ENCODE results near the gene PPP2R1B.
"Not testable (repeated sequence)": the region's sequence is repeated elsewhere in the genome, so short reads cannot be mapped to it uniquely, and the experiment has no call there.

PPP2R1B gene

DNA sequence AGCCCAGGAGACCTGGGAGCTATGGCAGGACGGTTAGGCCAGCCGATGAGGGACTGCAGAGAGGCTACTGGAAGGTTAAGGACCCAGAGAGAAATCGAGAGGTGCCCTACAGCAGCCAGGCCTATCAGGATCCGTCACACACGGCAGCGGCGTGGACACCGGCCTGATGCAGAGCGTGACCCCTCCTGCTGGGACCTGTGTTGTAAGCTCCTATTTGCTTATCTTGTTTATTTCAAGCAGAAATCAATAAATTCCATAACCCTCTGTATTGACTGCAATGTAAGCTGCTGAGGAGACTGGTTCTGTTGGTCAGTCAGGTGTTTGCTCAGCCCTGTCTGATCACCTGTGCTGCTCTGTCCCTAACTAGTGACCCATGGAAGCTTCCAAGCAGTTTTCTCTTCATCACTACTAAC is 39.9 kb downstream of the PPP2R1B start:
- DNase-seq (ENCODE audit: low read depth, low spot score), result no peak

DNA sequence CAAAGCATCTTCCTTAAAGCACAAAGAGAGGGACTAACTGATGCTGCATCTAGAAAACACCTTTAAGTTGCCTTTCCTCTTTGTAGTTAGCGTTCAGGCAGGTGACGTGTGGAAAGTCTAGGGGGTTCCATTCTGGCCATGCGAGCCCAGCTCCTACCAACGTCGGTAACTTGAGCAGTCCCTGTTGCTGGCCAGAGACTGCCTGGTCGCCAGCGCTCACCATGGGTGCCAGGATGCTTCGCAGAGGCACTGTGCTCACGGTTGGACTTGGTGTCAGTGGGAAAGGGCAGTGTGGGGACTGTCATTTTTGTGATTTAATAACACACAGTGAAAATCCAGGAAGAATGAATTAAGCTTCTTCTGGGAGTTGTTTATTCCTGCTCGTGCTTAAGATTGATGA is 40.6 kb downstream of the PPP2R1B start:
- DNase-seq (ENCODE audit: low read depth, low spot score), result no peak

DNA sequence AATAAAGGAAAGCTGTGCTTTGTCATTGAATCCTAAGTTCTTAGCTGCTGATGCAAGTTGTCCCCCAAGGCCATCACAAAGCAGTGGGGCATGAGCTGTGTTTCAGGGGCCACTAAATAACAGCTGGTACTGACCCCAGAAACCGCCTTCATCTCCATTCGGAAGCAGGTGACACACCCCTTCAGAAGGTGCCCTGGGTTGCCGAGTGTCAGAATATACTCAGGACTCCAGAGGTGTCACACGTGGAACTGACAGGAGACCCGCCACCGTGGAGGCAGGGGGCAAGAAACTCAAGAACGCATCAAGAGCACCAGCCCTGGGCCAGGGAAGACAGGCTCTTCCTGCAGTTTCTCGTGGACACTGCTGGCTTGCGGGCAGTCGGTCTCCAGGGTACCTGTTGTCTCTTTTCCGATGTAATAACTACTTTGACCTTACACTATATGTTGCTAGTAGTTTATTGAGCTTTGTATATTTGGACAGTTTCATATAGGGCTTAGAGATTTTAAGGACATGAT is 41.5 kb downstream of the PPP2R1B start:
- no peak for DNase-seq (ENCODE audit: low read depth, low spot score)

DNA sequence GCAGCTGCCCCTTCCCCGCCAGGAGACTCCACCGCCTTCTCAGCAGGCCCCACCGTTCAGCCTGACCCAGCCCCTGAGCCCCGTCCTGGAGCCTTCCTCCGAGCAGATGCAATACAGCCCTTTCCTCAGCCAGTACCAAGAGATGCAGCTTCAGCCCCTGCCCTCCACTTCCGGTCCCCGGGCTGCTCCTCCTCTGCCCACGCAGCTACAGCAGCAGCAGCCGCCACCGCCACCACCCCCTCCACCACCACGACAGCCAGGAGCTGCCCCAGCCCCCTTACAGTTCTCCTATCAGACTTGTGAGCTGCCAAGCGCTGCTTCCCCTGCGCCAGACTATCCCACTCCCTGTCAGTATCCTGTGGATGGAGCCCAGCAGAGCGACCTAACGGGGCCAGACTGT is 42.6 kb downstream of the PPP2R1B start:
- DNase-seq (ENCODE audit: low read depth, low spot score), result no peak

DNA sequence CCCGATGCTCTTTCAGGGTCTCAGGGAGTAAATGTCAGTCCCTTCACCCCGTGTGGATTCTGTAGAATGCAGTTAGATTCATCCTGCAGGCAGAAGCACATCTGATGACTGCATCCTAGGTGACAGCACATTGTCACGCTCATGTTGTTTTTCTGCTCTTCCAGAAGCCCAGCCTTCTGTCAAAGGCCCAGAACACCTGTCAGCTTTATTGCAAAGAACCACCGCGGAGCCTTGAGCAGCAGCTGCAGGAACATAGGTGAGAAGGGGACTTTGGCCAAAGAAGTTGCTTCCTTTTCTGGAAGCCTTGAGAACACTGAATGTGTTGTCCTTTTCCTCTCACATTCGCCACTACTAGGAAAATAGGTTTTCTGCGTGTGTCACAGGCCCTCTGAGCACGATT is 43.7 kb downstream of the PPP2R1B start:
- DNase-seq (ENCODE audit: low read depth, low spot score), result no peak

DNA sequence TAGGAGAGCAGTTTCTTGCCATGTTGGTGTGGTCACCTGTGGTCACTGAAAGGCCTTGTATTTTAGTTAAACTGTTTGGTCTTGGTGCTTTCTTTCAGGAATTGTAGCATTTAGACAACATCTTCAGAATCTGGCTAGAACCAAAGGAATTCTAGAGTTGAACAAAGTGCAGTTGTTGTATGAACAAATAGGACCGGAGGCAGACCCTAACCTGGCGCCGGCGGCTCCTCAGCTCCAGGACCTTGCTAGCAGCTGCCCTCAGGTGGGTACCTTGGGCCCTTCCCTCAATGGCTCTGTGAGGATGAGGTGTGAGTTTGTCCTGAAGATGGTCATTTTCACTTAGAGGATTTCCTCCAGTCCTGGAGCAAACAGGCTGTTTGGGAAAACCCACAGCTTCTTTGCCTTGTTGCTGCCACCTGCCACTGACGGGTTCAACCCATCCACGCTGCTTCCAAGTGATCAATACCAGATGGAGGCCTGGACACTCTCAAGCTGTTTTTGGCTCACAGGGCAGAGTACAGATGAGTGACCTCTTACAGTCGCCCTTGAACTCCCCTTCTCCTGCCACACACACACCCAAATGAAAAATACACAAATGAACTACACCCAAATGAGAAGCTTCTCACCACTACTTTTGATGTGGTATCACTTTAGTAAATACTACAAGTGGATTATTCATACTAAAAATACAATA is 45.2 kb downstream of the PPP2R1B start:
- DNase-seq (ENCODE audit: low read depth, low spot score), result no peak

DNA sequence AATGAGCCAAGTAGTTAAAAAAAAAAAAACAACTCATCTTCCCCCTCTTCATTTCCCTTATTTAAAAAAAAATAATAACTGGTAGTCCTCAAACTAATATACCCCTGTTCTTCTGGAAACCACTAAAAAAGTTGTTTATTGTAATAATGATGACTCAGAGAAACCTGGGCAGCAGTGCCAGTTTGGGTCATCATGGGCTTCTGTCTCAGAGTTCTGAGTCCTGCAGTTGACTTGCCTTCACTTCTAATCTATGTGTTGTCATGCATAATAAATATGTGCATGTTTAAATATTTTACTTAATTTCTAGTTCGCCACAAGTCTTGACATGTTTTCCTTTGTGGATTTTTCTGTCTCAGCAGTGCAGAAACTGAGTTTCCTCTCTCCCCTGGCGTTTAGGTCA is 46.8 kb downstream of the PPP2R1B start:
- DNase-seq (ENCODE audit: low read depth, low spot score), result no peak

DNA sequence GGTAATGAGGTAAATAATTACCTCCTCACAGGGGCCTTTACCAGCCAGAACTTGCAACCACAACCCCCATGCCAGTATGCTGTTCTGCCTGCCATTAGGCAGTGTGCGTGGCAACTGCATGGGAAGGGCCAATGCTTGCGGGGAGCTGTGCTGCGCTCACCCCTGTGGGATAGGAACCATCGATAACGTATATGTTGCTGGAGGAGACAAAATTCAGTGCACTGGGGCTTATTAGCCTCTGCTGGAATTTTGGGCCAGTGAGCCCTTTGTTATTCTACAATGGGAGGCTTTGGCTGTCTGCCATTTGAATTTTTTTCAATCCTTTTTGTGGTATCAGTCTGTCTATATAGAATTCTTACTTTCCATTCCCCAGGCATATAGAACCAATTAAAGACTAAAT is 47.3 kb downstream of the PPP2R1B start:
- DNase-seq (ENCODE audit: low read depth, low spot score), result no peak

DNA sequence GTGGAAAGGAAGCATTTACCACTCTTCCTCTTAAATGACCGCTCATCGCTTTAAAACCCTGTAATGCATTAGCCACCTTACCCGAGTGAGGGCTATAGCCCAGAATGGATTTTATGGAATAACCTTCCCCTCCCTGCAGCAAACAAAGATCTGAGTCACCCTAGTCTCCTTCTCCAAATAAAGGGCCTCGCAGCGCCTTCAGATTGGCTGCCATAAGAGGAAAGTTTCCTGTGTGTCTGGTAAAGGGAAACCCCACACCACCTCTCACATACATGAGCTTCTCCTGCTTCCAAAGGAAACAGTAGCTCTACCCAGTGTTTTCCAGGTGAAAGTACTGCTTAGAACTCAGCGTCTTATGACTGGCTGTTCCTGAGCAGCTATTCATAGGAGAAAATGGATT is 47.8 kb downstream of the PPP2R1B start:
- DNase-seq (ENCODE audit: low read depth, low spot score), result no peak

DNA sequence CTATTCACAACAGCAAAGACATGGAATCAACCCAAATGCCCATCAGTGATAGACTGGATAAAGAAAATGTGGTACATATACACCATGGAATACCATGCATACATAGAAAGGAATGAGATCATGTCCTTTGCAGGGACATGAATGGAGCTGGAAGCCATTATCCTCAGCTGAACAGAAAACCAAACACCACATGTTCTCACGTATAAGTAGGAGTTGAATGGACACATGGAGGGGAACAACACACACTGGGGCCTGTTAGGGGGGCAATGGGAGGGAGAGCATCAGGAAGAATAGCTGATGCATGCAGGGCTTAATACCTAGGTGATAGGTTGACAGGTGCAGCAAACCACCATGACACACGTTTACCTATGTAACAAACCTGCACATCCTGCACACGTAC is 48.5 kb downstream of the PPP2R1B start:
- not testable (repeated sequence) for DNase-seq (ENCODE audit: low read depth, low spot score)

DNA sequence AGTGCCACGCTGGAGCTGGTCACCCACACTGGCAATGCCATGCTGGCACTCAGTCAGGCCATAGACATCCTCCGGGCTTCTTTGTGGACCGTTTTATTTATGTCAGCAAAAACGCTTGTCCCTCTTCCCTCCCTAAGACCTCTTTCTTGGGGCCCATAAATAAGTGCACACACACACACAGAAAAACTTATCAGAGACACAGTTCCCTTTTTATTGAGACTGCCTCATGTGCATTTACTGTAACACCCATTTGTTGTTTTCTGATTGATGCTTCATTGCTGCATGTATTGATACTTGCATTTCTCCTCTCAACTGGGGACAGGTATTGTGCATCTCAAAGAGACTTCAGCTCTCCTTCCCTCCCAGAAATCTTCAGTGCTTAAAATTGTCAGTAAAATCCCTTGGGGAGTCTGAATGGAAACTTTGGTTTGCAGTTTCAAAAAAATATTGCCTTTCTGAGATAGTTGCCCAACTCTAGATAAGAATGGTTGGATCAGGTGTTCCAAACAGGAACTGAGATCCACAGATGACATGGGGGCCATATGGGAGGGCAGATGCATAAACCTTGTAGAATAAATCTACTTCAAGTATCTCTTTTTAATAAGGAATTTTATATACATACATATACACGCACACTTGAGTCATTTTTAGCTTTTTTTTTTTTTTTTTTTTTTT is 50.9 kb downstream of the PPP2R1B start:
- no peak for DNase-seq (ENCODE audit: low read depth, low spot score)

DNA sequence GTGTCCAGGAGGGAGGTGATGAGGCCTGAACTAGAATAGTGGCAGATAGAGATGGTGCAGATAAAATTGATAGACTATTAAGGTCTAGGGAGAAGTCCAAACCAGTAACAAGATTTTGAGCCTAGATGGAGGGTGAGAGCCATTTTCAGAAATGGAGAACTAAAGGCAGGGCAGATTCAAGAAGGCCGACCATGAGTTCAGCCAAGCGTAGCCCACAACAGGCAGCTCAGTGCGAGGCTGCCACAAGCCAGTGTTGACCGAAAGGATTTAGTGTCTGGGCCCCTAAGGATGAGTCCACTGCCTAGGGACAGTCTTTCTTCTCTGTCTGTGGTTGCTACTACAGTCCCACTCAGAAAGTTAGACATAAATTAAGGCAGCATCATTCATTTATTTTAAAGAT is 51.7 kb downstream of the PPP2R1B start:
- DNase-seq (ENCODE audit: low read depth, low spot score), result no peak

DNA sequence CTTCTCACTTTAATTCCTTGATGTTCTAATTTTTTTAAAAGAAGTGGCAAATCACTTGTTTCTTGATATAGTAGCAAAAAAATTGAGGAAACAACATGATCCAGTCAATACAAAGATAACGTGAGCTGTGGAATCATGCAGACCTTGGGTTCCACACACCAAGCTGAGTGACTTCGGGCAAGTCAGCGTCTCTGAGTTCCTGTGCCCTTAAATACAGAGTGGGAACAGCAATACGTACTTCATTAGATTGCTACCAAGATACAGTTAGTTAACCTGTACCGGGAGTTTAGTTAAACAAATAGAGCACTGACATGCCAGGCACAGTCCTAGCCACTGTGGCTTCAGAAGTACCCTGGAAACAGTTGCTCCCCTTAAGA is 58.5 kb downstream of the PPP2R1B start:
- DNase-seq (ENCODE audit: low read depth, low spot score), result no peak

DNA sequence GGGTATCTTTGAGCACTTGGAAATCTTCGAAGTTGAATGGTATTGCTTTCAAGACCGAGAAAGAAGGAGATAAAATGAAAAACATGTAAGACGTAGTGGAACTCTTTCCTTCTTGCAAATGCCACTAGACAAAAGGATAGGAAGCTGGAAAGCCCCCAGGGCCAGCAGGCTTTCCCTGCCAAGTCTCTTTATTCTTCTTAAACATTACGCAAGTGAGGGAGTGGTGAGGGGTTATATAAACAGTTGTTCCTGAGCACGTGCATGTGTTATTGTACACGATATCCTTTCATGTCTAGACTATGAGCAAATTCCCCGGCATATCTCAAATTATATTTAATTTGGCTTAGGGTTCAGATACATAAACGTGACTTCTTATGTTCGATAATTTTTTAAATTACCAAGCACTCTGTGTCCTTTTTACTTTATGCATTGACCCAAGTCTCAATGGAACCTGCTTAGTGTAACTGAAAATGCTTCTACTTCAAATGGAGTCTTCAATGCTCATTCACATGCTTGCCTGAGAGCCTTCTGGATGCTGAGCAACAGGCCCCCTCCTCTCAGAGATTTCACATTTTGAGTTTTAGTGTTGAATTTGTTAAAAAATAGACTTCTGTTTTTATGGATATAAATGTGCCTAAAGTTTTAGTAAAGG is 59.0 kb downstream of the PPP2R1B start:
- no peak for DNase-seq (ENCODE audit: low read depth, low spot score)

DNA sequence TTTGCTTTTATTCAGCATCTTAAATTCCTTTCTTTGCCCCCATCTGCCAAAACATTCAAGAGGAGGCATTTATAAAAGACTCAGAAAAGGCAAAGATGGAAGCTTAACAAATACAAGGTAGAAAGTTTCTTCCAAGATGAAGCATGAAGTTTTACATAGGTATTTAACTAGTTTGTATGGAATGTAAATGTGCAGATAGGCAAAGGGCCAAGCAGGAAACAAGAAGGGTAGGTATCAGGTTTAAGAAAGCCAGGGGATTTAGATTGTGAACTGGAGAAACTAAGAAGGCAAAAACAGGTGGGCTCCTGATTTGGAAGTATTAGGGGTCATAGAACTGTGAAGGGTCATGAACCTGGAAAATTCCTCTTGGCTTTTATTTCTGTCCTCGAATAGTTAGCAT is 62.6 kb downstream of the PPP2R1B start:
- DNase-seq (ENCODE audit: low read depth, low spot score), result no peak

DNA sequence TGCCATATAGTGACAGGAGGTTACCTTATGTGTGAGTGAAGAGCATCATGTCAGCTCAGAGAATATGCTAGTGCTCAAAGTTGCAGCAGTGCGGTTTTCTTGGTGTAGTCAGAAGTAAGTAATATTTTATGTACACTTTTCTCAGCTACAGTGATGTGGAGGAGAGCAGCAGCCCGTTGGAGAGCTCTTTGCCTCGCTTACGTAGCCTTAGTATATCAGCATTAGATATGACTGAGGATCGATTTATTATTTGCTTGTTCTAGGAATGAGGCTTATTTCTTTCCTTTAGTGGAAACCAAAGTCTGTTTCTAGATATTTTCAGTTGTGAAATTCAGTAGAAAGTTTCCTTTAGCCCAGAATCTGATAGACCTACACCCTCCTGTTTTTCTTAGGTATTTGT is 63.6 kb downstream of the PPP2R1B start:
- no peak for DNase-seq (ENCODE audit: low read depth, low spot score)

DNA sequence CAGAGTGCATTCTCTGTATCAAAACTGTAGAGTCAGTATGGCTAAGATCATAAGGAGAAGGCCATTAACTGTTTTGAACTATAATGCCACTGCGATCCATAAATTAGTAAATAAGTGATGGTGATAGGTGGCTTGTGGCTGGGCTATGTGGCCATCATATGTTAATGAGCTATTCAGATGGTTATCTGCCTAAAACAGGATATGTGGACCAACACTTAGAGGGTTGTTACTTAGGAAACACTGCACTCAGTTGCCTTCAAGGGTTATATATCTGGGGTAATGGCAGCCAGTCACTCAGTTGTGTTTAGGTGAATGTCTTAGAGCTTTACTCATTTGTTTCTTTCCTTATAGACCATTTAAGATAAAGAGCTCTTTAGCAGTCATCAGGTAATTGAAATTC is 66.0 kb downstream of the PPP2R1B start:
- no peak for DNase-seq (ENCODE audit: low read depth, low spot score)

DNA sequence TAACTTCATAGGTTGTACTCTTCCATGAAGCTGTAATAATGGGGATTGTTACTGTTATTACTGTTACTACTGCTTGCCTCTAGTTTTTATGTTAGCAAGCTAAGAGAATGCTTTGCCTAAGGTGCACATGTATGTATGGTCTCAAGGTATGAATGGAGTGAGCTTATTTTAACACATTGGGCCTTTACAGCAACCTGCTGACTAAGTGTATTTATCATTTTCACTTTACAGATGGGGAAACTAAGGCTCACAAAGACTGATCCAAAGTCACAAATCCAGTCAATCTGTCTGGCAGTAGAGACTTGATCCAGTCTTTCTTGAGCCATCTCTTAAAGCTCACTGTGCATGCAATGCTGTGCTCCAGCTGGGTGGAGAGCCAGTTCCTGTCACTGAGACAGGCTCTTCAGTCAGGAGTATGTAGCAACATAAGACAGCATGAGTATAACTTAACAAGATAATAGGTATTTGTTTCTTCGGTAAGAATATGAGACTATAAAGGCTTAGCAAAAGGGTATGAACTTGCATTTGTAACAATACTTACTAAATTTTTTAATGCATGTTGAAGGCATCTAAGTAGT is 66.5 kb downstream of the PPP2R1B start:
- DNase-seq (ENCODE audit: low read depth, low spot score), result no peak

DNA sequence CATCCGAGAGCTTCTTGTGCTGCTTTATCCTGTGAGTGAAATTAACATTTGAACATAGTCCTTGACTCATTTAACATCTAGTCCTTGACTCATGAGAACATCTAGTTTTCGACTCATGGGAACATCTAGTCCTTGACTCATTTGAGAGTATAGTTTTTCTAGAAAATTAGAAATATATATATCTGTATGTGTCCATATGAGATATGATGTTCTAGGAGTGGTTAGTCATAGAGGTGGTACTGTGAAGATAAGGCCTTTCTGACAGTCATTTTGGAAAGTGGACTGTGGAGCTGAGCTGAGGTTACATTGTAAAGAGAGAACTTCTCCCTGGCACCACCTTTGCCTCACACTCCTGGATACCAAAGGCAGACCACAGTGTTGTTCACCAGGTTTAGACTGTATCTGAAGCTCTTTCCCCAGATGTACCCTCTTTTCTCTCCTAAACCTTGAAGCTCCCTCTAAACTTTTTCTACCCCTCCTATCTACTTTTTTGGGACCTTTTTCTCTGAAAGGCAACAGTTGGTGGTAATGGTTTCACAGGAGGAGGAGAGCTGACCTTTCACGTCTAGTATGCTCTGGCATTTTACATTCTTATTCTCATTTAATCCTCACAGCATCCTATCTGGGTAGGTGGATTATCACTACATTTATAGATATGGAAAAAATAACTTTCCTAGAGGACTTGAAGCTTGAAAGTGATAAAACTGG is 67.2 kb downstream of the PPP2R1B start:
- DNase-seq (ENCODE audit: low read depth, low spot score), result no peak

DNA sequence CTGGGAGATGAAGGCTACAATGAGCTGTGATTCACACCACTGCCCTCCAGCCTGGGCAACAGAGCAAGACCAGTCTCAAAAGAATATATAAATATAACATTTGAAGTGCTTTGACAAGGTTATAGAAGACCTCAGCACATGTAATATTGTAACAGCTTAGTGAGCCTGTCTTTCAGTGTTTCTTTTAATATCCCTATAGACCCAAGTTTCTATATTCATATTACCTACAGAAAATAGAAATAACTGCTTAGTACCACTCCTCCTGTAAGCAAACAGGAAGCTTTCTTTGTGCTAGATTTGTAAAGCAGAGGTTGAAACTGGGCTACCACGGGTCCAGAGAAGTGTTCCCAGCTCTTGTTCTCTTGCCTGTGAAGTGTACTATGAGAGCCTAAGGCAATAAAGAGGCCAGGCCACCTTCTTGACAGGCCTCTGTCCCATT is 68.2 kb downstream of the PPP2R1B start:
- DNase-seq (ENCODE audit: low read depth, low spot score), result no peak

DNA sequence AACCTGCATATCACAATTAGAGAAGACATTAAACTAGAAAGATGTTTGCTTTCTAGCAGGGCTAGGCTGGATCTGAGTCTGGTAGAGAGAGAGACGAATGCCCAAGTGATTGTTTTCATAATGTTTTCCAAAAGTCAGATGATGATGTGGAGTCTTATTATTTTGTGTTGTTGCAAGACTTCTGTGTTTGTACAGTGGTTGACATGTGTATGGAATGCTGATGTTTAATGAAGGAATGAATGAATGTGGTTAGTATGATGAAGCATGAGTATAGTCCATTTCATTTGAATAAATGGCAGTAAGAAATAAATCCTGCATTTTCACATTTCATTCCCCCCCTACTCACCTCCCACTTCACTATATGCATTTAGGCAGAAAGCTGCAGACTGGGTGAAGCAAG is 69.6 kb downstream of the PPP2R1B start:
- no peak for DNase-seq (ENCODE audit: low read depth, low spot score)

DNA sequence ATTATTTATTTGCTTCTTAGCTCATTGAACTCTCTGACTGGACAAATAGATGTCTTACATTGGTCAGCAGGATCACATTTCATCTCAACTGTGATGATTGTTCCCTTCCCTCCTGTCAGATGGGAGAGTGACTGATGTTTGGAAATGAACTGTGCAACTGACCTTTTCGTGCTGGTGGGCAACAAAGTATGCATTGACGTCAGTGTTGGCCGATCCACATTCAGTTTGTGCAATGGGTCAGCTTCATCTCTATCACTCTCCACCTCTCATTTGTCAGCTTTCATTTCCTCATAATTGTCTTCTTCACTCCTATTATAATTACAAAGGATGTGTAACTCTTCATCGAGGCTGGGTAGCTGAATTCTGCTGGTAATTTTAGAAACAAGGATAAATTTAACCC is 71.3 kb downstream of the PPP2R1B start:
- no peak for DNase-seq (ENCODE audit: low read depth, low spot score)
